Activated T-helper 2 cell treated with anti-CD3 and anti-CD28 coated beads, Interferon-gamma antibody, Interleukin-2, Interleukin-4, amounts not matched to agents 10 μg/mL and 5 μg/mL and 100 μg/mL, durations not matched to agents 14 hours and 24 hours and 36 hours (primary cell): ENCODE measurements around the gene UGT1A6. TPM values are rescaled to one million over a fixed set of nuclear protein-coding genes. Genes with fewer than 3 reads are reported as not detected.

Experiments
- DNase-seq: peaks from one replicate; pipeline ENCODE4 v3.0.0; 2021; ENCODE audit warnings: low spot score
- H3K27ac Mint-ChIP-seq: one replicate; pipeline ENCODE4 v1.8.0; 2021; ENCODE audit warnings: mixed read lengths
- H3K27me3 Mint-ChIP-seq: one replicate; pipeline ENCODE4 v1.8.0; 2021; ENCODE audit warnings: low read depth, mixed read lengths
- H3K36me3 Mint-ChIP-seq: one replicate; pipeline ENCODE4 v1.8.0; 2021; ENCODE audit warnings: low read depth, mixed read lengths
- H3K4me1 Mint-ChIP-seq: one replicate; pipeline ENCODE4 v1.8.0; 2021; ENCODE audit warnings: low read depth, mixed read lengths
- H3K4me3 Mint-ChIP-seq: one replicate; pipeline ENCODE4 v1.8.0; 2021; ENCODE audit warnings: low read depth, mild to moderate bottlenecking, moderate library complexity, mixed read lengths
- H3K9me3 Mint-ChIP-seq: one replicate; pipeline ENCODE4 v1.8.0; 2021; ENCODE audit warnings: mixed read lengths
- intact Hi-C: fragments of 100-400 bp; cut with micrococcal nuclease; formaldehyde crosslinking; loops from one replicate; pipeline ENCODE4 v1.15.1; 2023
- total RNA-seq: library from RNA; stranded (reverse); gene quantifications from 2 replicates; pipeline ENCODE4 v1.2.3, GENCODE V29; 2022

The UGT1A6 gene
- total RNA-seq, 1 donor from 2014 or later: not detected

DNA sequence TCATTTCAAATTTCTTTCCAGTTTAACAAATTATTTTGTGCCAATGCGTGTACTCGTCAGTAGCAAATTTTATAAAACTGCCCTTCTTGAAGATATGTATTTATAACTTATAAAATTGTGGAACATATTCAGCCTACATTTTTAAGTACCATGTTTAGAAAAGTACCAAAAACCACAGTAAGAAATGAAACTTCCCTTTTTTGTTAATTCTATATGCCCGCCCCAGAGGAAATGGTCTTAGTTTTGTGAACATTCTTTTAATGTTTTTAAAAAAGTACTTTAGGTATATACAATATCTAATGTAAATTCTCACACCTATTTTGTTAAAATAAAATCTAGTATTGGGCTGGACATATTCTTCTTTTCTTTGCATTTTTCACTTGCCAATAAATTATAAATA, 19.8 kb upstream of the UGT1A6 start:
- no peaks in the 10 kb centered on the region for H3K36me3 Mint-ChIP-seq
- intact Hi-C loops: no loop called here

DNA sequence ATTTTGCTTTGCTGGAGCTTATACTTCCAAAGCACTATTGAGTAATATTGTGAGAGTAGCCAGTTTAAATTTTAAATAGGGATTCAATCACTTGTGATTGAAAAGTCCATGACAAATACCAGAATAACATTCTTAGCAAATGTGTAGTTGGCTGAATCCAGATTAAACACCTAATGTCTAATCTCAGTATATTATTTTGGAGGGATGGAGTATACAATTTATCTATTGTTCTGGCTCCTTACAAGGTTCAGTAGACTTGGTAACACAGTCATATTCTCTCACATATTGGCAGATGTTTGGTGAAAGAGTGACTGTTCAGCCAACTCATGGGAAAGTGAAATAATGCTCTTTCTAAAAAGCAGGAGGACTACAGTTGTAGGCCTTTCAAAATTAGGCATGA, 18.8 kb upstream of the UGT1A6 start:
- no peak overlapping the region for H3K4me3 Mint-ChIP-seq
- H3K27ac Mint-ChIP-seq: no peak overlapping the region
- H3K27me3 Mint-ChIP-seq: peaks cover 14% of the 10 kb centered on the region
- no peaks in the 10 kb centered on the region for H3K9me3 Mint-ChIP-seq
- intact Hi-C loops: no loop called here
- H3K36me3 Mint-ChIP-seq: no peaks in the 10 kb centered on the region
- no peaks in the 10 kb centered on the region for H3K4me1 Mint-ChIP-seq
- DNase-seq: no peak

More for the DNA sequence above, 19.8 kb upstream of the UGT1A6 start:
- no peaks in the 10 kb centered on the region for H3K4me1 Mint-ChIP-seq
- no peak overlapping the region for H3K27ac Mint-ChIP-seq
- no peak overlapping the region for H3K4me3 Mint-ChIP-seq
- DNase-seq: no peak
- no peaks in the 10 kb centered on the region for H3K9me3 Mint-ChIP-seq
- peaks cover 13% of the 10 kb centered on the region for H3K27me3 Mint-ChIP-seq

DNA sequence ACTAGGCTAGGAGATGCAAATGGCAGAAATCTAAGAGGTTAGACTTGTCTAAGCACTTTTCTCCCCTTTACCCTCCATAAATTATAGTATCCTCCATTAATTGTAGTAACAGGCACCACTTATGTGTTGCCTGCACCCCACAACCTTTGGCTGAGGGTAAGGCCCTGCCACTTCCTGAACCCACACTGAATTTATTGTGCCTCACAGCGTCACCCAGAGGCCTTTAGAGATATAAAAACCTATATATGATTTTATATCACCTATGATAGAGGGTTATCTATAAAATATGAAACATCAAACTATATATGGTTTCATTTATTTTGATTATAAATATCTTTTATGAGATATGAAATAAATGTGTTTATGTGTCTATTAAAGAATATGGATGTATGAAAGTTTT, 18.4 kb upstream of the UGT1A6 start:
- DNase-seq: no peak
- Mint-ChIP-seq H3K4me1 (no peaks in the 10 kb centered on the region), H3K36me3 (no peaks in the 10 kb centered on the region), H3K27ac (no peak overlapping the region), H3K9me3 (no peaks in the 10 kb centered on the region), H3K27me3 (peaks cover 14% of the 10 kb centered on the region), H3K4me3 (no peak overlapping the region)
- intact Hi-C loops: no loop called here

DNA sequence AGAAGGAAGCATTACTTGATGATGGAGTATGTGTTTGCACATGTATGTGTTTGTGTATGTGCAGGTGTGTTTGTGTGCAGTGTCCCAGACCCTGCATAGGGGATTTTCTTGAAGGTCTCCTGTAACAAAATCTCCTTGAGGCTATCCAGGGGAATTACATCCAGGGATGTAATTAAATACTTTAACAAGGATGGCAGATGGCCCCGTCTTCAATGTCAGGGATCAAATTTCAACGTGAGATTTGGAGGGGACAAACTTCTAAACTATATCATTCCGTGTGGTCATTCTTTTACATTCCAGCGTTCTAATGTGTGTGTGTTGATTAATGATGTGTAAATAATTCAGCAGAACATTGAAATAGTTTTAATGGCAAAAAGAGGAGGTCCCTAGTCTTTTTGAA, 17.7 kb upstream of the UGT1A6 start:
- no peaks in the 10 kb centered on the region for H3K4me1 Mint-ChIP-seq
- H3K27ac Mint-ChIP-seq: no peak overlapping the region
- H3K9me3 Mint-ChIP-seq: no peaks in the 10 kb centered on the region
- DNase-seq: no peak
- no peak overlapping the region for H3K4me3 Mint-ChIP-seq
- H3K36me3 Mint-ChIP-seq: no peaks in the 10 kb centered on the region
- intact Hi-C loops: no loop called here
- peaks cover 14% of the 10 kb centered on the region for H3K27me3 Mint-ChIP-seq

DNA sequence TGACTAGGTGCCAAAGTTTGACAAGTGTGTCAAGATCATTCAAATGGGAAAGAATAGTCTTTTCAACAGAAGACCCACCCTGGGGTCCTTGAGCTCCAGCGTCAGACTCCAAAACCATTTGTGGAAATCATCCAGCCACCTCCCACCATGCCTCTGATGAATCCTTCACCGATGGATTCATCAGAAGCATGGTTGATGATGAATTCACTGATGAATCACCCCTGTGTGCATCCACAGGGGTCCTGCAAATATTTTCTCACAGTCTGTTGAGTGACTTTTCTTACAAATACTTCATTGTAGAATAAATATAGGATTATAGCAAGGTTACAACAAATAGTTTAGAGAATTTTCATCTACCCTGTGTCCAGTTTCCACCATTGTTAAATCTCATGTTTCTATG, 16.6 kb upstream of the UGT1A6 start:
- H3K27me3 Mint-ChIP-seq: peaks cover 8% of the 10 kb centered on the region
- H3K27ac Mint-ChIP-seq: no peak overlapping the region
- no peak for DNase-seq
- intact Hi-C loops: no loop called here
- H3K9me3 Mint-ChIP-seq: no peaks in the 10 kb centered on the region
- no peak overlapping the region for H3K4me3 Mint-ChIP-seq
- H3K36me3 Mint-ChIP-seq: no peaks in the 10 kb centered on the region
- no peaks in the 10 kb centered on the region for H3K4me1 Mint-ChIP-seq

DNA sequence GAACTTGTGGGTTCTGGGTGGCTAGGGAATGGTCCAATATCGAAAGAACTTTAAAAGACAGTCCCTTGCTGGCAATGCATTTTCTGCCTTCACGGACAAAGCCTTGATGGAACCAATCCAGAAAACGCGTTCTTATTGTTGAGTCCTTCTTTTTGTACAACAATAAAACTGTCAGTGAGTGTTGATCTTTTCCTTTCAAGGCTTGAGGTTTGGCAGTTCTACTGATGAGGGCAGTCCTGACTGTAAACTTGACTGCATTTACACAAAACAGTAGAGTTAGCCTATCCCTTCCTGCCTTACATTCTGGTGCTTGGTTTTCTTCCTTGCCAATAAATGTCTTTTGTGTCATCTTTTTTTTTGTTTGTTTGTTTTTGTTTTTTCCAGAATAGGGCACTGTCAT, 13.5 kb upstream of the UGT1A6 start:
- Mint-ChIP-seq H3K27ac (no peak overlapping the region), H3K4me3 (no peak overlapping the region), H3K36me3 (no peaks in the 10 kb centered on the region), H3K9me3 (no peaks in the 10 kb centered on the region), H3K4me1 (no peaks in the 10 kb centered on the region), H3K27me3 (peaks cover 11% of the 10 kb centered on the region)
- DNase-seq: no peak
- intact Hi-C loops: no loop called here

DNA sequence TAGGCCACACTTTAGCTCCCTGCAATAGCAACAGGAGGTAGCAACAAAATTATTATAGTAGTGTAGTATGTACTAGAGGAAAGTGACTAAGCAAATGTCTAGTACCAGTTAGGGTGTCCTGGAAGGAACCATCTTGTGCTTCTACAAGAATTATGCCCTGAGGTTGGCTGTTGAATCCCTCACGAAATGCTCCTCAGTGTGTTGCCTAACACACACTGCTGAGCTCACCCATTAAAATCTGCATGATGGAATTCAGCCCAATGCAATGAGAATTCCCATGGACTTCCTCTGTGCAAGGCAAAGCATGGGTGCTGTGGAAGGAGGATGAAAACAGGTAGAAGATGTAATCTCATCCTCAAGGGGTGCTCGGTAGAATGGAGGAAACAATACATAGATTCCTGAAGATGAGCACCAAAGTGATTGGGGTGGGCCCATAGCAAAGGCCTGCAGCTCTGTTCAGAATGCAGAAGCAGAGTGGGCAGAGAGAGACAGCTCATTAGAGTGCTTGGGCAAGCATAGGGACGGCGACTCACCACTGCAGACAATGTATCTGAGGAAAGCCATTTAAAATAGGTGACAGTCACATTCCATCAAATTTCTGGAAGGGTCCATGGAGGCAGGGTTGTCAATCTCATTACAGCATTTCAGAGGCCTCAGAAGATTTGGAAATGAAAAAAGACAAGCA, 12.2 kb upstream of the UGT1A6 start:
- H3K4me1 Mint-ChIP-seq: no peaks in the 10 kb centered on the region
- H3K9me3 Mint-ChIP-seq: no peaks in the 10 kb centered on the region
- no peak overlapping the region for H3K4me3 Mint-ChIP-seq
- H3K27ac Mint-ChIP-seq: no peak overlapping the region
- H3K36me3 Mint-ChIP-seq: no peaks in the 10 kb centered on the region
- DNase-seq: no peak
- H3K27me3 Mint-ChIP-seq: peaks cover 13% of the 10 kb centered on the region
- intact Hi-C loops: no loop called here

DNA sequence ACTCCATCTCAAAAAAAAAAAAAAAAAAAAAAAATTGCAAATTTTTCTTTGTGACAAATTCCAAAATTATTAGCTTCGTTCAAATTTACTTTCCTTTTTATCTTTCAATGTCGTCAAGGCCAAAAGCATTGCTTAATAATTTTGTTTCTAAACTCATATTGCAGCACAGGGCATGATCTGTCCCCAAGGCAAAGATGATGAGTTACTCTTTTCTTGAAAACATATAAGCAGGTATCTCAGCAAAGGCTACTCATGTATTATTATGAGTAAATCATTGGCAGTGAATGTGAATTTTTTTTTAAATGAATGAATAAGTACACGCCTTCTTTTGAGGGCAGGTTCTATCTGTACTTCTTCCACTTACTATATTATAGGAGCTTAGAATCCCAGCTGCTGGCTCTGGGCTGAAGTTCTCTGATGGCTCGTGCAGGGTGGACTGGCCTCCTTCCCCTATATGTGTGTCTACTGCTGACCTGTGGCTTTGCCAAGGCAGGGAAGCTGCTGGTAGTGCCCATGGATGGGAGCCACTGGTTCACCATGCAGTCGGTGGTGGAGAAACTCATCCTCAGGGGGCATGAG, 11.1 kb upstream of the UGT1A6 start, which contains the start of gene UGT1A7:
Gene UGT1A7 (plus strand): TSS at position 381 of the 579 bp plus-strand sequence. CDS start 37 bp downstream, at position 418.
- Mint-ChIP-seq H3K4me1 (no peaks in the 10 kb centered on the region), H3K36me3 (no peaks in the 10 kb centered on the region), H3K4me3 (no peak within 1 kb of the TSS), H3K27ac (no peak within 1 kb of the TSS), H3K27me3 (peaks cover 11% of the 10 kb centered on the region), H3K9me3 (no peaks in the 10 kb centered on the region)
- intact Hi-C loops: no loop called here
- DNase-seq: no peak

DNA sequence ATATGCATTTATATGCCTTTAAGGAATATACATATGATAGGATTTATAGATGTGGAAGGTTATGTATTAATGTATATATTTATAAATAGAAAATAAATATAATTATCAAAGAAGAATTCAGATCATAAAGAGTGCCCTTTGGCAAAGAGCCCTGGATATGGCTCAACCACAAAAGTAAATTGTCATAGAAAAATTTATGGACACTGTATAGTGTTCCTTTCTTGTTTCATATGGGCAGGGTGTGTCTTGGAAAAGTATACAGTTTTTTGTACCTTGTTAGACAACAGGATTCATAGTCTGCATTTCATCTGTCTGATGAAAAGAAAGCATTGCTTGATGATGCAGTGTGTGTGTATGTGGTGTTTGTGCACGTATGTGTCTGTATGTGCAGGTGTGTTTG, 8.1 kb upstream of the UGT1A6 start:
- H3K27me3 Mint-ChIP-seq: peaks cover 17% of the 10 kb centered on the region
- no peaks in the 10 kb centered on the region for H3K4me1 Mint-ChIP-seq
- no peak for DNase-seq
- H3K4me3 Mint-ChIP-seq: no peak overlapping the region
- intact Hi-C loops: no loop called here
- no peaks in the 10 kb centered on the region for H3K36me3 Mint-ChIP-seq
- H3K27ac Mint-ChIP-seq: no peak overlapping the region
- H3K9me3 Mint-ChIP-seq: no peaks in the 10 kb centered on the region

DNA sequence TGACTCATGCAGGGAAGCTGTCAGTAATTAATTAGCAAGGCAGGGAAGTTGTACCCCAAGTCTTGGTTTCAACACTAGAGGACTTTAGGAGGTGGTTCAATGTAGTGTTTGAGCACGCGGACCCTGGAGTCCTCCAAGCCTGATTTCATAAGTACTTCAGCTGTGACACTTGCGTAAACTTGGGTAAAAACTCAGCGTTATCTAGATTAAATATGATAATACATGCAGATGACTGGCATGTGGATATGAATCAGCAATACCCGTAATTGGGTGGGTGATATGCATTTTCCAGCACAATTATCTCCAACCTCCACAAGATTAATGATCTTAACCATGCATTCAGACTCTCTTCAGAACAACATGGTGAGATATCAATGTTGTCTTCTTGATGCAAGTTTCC, 5.8 kb upstream of the UGT1A6 start:
- H3K36me3 Mint-ChIP-seq: no peaks in the 10 kb centered on the region
- no peak for DNase-seq
- no peaks in the 10 kb centered on the region for H3K9me3 Mint-ChIP-seq
- H3K4me1 Mint-ChIP-seq: no peaks in the 10 kb centered on the region
- H3K27ac Mint-ChIP-seq: no peak overlapping the region
- H3K4me3 Mint-ChIP-seq: no peak overlapping the region
- intact Hi-C loops: no loop called here
- peaks cover 16% of the 10 kb centered on the region for H3K27me3 Mint-ChIP-seq

DNA sequence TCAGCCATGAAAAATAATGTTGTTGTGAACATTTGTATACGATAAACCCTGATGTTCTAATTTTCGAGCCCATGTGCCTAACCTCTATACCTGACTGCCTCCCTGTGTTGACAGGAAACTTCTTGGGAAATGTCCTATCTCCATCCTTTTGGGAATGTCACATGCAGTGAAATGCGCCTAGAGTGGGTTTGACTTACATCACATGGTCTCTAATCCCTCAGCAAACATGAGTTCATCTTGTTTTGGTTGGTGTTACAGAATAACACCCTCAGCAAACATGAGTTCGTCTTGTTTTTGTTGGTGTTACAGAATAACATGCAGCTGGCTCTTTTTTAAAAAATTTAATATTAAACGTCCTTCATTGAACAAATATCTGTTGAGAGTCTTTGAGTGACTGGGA, 4.3 kb upstream of the UGT1A6 start:
- no peak overlapping the region for H3K4me3 Mint-ChIP-seq
- H3K4me1 Mint-ChIP-seq: no peaks in the 10 kb centered on the region
- intact Hi-C loops: no loop called here
- peaks cover 16% of the 10 kb centered on the region for H3K27me3 Mint-ChIP-seq
- no peak for DNase-seq
- H3K27ac Mint-ChIP-seq: no peak overlapping the region
- no peaks in the 10 kb centered on the region for H3K9me3 Mint-ChIP-seq
- no peaks in the 10 kb centered on the region for H3K36me3 Mint-ChIP-seq

DNA sequence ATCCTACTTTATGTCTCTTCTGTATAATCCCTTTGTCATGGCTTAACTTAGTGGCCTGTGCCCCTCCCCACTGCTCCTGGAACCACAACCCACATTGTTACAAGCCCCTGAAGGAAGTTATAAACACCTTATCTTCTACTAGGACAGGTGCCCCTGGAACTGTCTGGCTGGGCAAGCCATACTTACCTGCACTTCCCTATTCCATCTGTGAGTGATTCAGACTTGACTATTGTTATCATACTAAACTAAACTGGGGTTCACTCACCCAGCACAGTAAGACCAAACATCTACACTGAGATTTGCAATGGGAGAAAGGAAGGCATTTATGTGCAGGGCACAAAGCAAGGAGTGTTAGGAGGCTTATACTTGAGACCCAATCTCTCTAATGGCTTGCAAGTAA, 3.7 kb upstream of the UGT1A6 start:
- no peak overlapping the region for H3K4me3 Mint-ChIP-seq
- no peaks in the 10 kb centered on the region for H3K9me3 Mint-ChIP-seq
- H3K27ac Mint-ChIP-seq: no peak overlapping the region
- H3K27me3 Mint-ChIP-seq: peaks cover 12% of the 10 kb centered on the region
- intact Hi-C loops: no loop called here
- H3K4me1 Mint-ChIP-seq: no peaks in the 10 kb centered on the region
- no peak for DNase-seq
- H3K36me3 Mint-ChIP-seq: no peaks in the 10 kb centered on the region

DNA sequence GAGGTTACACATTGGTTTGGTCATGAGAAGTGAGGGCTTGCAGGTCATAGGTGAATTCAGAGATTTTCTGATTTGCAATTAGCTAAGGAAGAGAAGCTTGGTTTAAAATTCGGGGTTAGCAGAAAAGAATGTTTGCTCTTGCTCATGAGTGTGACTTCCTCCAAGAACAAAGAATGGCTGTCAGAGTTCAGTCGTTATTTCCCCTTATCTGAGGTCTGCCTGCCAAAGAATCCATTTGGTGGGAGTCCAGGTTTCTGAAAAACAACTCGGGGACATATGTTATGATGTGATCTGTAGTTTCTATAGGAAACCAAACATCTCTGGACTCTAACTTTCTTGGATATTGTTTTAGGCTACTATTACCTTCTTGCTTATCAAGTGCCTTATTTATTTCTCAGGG, 3.2 kb upstream of the UGT1A6 start:
- Mint-ChIP-seq H3K27ac (no peak overlapping the region), H3K27me3 (peaks cover 12% of the 10 kb centered on the region), H3K9me3 (no peaks in the 10 kb centered on the region), H3K4me1 (no peaks in the 10 kb centered on the region), H3K4me3 (no peak overlapping the region), H3K36me3 (no peaks in the 10 kb centered on the region)
- DNase-seq: no peak
- intact Hi-C loops: no loop called here
